GM23338 (cell line): Measurements from ENCODE around the gene RSBN1L. TPM values are rescaled to one million over a fixed set of nuclear protein-coding genes. Genes with fewer than 3 reads are reported as not detected.
A peak's percentile ranks its signal among the peaks of the same experiment; 100 is the strongest.

Source experiments
- ATAC-seq: fragments of 200-7000 bp; cut with Tn5 transposase; 3 replicates; pipeline ENCODE4 v1.9.1; 2020
- DNase-seq: peaks from one replicate; pipeline ENCODE4 v3.0.0-alpha.2; 2015; ENCODE audit warnings: low spot score
- H2AFZ ChIP-seq: fragments of 200-600 bp; sonication (generic); 2 replicates; pipeline ENCODE4 v1.8.0; 2016; ENCODE audit warnings: antibody characterized with exemption, mild to moderate bottlenecking, moderate library complexity
- H3F3A ChIP-seq: fragments of 200-600 bp; sonication (generic); replicated peaks from 2 replicates; pipeline ENCODE4 v1.8.0; 2017; ENCODE audit warnings: antibody characterized with exemption, mixed run types, low read depth
- H3K27ac ChIP-seq: fragments of 200-600 bp; sonication (generic); 2 replicates; pipeline ENCODE4 v1.6.1; 2016; ENCODE audit warnings: low read depth
- H3K27me3 ChIP-seq: fragments of 200-600 bp; sonication (generic); 2 replicates; pipeline ENCODE4 v1.8.0; 2016; ENCODE audit warnings: mild to moderate bottlenecking, mixed run types, moderate library complexity; ENCODE audit not compliant: insufficient read depth
- H3K36me3 ChIP-seq: fragments of 200-600 bp; sonication (generic); 2 replicates; pipeline ENCODE4 v1.8.0; 2016; ENCODE audit warnings: mild to moderate bottlenecking; ENCODE audit not compliant: insufficient read depth
- H3K4me1 ChIP-seq: fragments of 200-600 bp; sonication (generic); 2 replicates; pipeline ENCODE4 v1.8.0; 2016; ENCODE audit warnings: mild to moderate bottlenecking, moderate library complexity; ENCODE audit not compliant: insufficient read depth
- H3K4me2 ChIP-seq: fragments of 200-600 bp; sonication (generic); 2 replicates; pipeline ENCODE4 v1.7.1; 2017; ENCODE audit warnings: mixed run types
- H3K4me3 ChIP-seq: fragments of 200-600 bp; sonication (generic); 2 replicates; pipeline ENCODE4 v1.6.1; 2016; ENCODE audit warnings: mixed run types
- H3K79me2 ChIP-seq: fragments of 200-600 bp; sonication (generic); replicated peaks from 2 replicates; pipeline ENCODE4 v1.8.0; 2017; ENCODE audit warnings: mild to moderate bottlenecking; ENCODE audit not compliant: insufficient read depth
- H3K9me2 ChIP-seq: fragments of 200-600 bp; sonication (generic); 2 replicates; pipeline ENCODE4 v1.8.0; 2017; ENCODE audit not compliant: insufficient read depth
- H4K20me1 ChIP-seq: fragments of 200-600 bp; sonication (generic); replicated peaks from 2 replicates; pipeline ENCODE4 v1.8.0; 2017; ENCODE audit warnings: mild to moderate bottlenecking; ENCODE audit not compliant: insufficient read depth
- H3K27ac Mint-ChIP-seq: 2 replicates; pipeline ENCODE4 v1.8.0; 2020; ENCODE audit warnings: inconsistent platforms, mild to moderate bottlenecking, moderate library complexity, mixed read lengths
- H3K27me3 Mint-ChIP-seq: 3 replicates; pipeline ENCODE4 v1.8.0; 2022; ENCODE audit warnings: low read depth, mild to moderate bottlenecking, moderate library complexity, mixed read lengths, inconsistent platforms; ENCODE audit not compliant: insufficient read depth, poor library complexity
- H3K36me3 Mint-ChIP-seq: 3 replicates; pipeline ENCODE4 v1.8.0; 2021; ENCODE audit warnings: low read depth, mild to moderate bottlenecking, inconsistent platforms, moderate library complexity, mixed read lengths
- H3K4me1 Mint-ChIP-seq: 3 replicates; pipeline ENCODE4 v1.8.0; 2020; ENCODE audit warnings: mild to moderate bottlenecking, inconsistent platforms, mixed read lengths
- H3K4me3 Mint-ChIP-seq: 3 replicates; pipeline ENCODE4 v1.8.0; 2021; ENCODE audit warnings: moderate library complexity, mild to moderate bottlenecking, inconsistent platforms, mixed read lengths
- H3K9me3 Mint-ChIP-seq: 3 replicates; pipeline ENCODE4 v1.8.0; 2020; ENCODE audit warnings: moderate library complexity, mild to moderate bottlenecking, inconsistent platforms, mixed read lengths
- CREB1 ChIP-seq: fragments of 250-450 bp; sonication (Bioruptor Pico); IDR thresholded peaks from 2 replicates; pipeline ENCODE4 v1.5.0; 2020; ENCODE audit warnings: low read depth, mild to moderate bottlenecking, moderate library complexity
- CTCF ChIP-seq, 2 experiments: fragments of 200-600 bp in 1 of 2; sonication (generic) in 1 of 2; conservative IDR thresholded peaks; 2 replicates each; pipeline versions ENCODE4 v1.5.1 to v1.6.1; 2016 to 2017; ENCODE audit warnings: antibody characterized with exemption in 2 of 2, low read depth in 2 of 2, mild to moderate bottlenecking in 2 of 2, moderate library complexity in 1 of 2
- ETS1 ChIP-seq: IDR thresholded peaks from 2 replicates; pipeline ENCODE4 v1.6.1; 2016; ENCODE audit warnings: antibody characterized with exemption
- JUNB ChIP-seq: IDR thresholded peaks from one replicate; pipeline ENCODE4 v1.6.1; 2016; ENCODE audit warnings: antibody characterized with exemption; ENCODE audit not compliant: unreplicated experiment
- NANOG ChIP-seq: IDR thresholded peaks from 2 replicates; pipeline ENCODE4 v1.6.1; 2016; ENCODE audit warnings: antibody characterized with exemption, borderline replicate concordance
- ZNF114 ChIP-seq: fragments of 250-450 bp; sonication (Bioruptor Pico); IDR thresholded peaks from 2 replicates; pipeline ENCODE4 v1.5.0; 2020; ENCODE audit warnings: mild to moderate bottlenecking, moderate library complexity
- ZNF331 ChIP-seq: fragments of 250-450 bp; sonication (Bioruptor Pico); IDR thresholded peaks from 2 replicates; pipeline ENCODE4 v1.5.0; 2020; ENCODE audit warnings: low read depth, mild to moderate bottlenecking, moderate library complexity
- ZNF462 ChIP-seq: fragments of 250-450 bp; sonication (Bioruptor Pico); IDR thresholded peaks from 2 replicates; pipeline ENCODE4 v1.5.0; 2020; ENCODE audit warnings: mild to moderate bottlenecking, moderate library complexity
- polyA plus RNA-seq: library from polyadenylated mRNA; unstranded; fragments of >200 nt; fragmentation: Nextera tagmentation; extraction: Ambion mirVana; gene quantifications from 2 replicates; pipeline ENCODE4 v1.2.1, GENCODE V29; 2016
- total RNA-seq: library from RNA; depleted of rRNA; stranded (reverse); fragments of >200 nt; shearing (Covaris generic); gene quantifications from 2 replicates; pipeline ENCODE4 v1.2.3, GENCODE V29; 2014

The RSBN1L gene
- total and polyA plus RNA-seq, 2 experiments from 2014 or later, result 9.7 to 19.7 TPM

GRCh38 chr7:77753173-77753572 is 56.9 kb downstream of the RSBN1L start (continued):
- TF ChIP-seq ETS1, result no peak
- TF ChIP-seq JUNB, result no peak

- H4K20me1 ChIP-seq, result peaks cover 23% of the 10 kb centered on the region
- H2AFZ ChIP-seq, result no peak overlapping the region
- Mint-ChIP-seq H3K4me1 (no peaks in the 10 kb centered on the region; the same call in 2 of the 3 replicates), H3K9me3 (no peaks in the 10 kb centered on the region), H3K27ac (no peak overlapping the region), H3K36me3 (no peaks in the 10 kb centered on the region), H3K27me3 (no peaks in the 10 kb centered on the region), H3K4me3 (no peak overlapping the region)
- no peaks in the 10 kb centered on the region for H3K27me3 ChIP-seq
- no peaks in the 10 kb centered on the region for H3K4me1 ChIP-seq
- no peaks in the 10 kb centered on the region for H3K9me2 ChIP-seq
- H3K27ac ChIP-seq, result no peak overlapping the region; the same call in 1 of the 2 replicates
- TF ChIP-seq CREB1 (CRISPR knock-in tag), result no peak
- ATAC-seq, result no peak
- no peaks in the 10 kb centered on the region for H3K36me3 ChIP-seq
- peaks cover 44% of the 10 kb centered on the region for H3K79me2 ChIP-seq
- no peak overlapping the region for H3K4me2 ChIP-seq
- no peak for DNase-seq
- no peaks in the 10 kb centered on the region for H3F3A ChIP-seq
- no peak overlapping the region for H3K4me3 ChIP-seq
These were observed 61.3 kb downstream of the RSBN1L start for GRCh38 chr7:77757589-77757988.

GRCh38 chr7:77759294-77759889 is 63.1 kb downstream of the RSBN1L start:
- H3K9me2 ChIP-seq, result no peaks in the 10 kb centered on the region
- no peaks in the 10 kb centered on the region for H3F3A ChIP-seq
- no peak overlapping the region for H2AFZ ChIP-seq
- no peaks in the 10 kb centered on the region for H3K9me3 Mint-ChIP-seq
- H3K27ac ChIP-seq, result no peak overlapping the region
- H3K27ac Mint-ChIP-seq, result no peak overlapping the region
- H3K27me3 ChIP-seq, result no peaks in the 10 kb centered on the region
- no peak overlapping the region for H3K4me3 Mint-ChIP-seq
- peaks cover 2% of the 10 kb centered on the region for H3K27me3 Mint-ChIP-seq
- H4K20me1 ChIP-seq, result peaks cover 17% of the 10 kb centered on the region
- no peaks in the 10 kb centered on the region; the same call in 2 of the 3 replicates for H3K4me1 Mint-ChIP-seq
- no peak overlapping the region for H3K4me3 ChIP-seq
- no peaks in the 10 kb centered on the region for H3K36me3 Mint-ChIP-seq
- ATAC-seq (peak; percentile 60; the same call in 2 of the 3 replicates), DNase-seq (peak; percentile 84)
- H3K4me2 ChIP-seq, result no peak overlapping the region
- H3K36me3 ChIP-seq, result no peaks in the 10 kb centered on the region
- TF ChIP-seq CTCF (conservative IDR thresholded peaks at IDR 0.05; ENCODE audit: low read depth in 2 of 2) (peak; percentile 82 to 96), ZNF331 (CRISPR knock-in tag) (no peak), NANOG (no peak), ZNF114 (CRISPR knock-in tag) (no peak), ZNF462 (no peak)
- no peaks in the 10 kb centered on the region for H3K4me1 ChIP-seq
- peaks cover 48% of the 10 kb centered on the region for H3K79me2 ChIP-seq
